Measurements from ENCODE around the gene HS3ST3A1.

The HS3ST3A1 gene

GRCh38 chr17:13587487-13588338, 14.0 kb downstream of the HS3ST3A1 start:
- no peak for DNase-seq (ENCODE audit: low read depth)
- no peak overlapping the region for H3K4me3 ChIP-seq (ENCODE audit: low read length)
- TF ChIP-seq CTCF (conservative IDR thresholded peaks at IDR 0.05; ENCODE audit: low read depth, low read length): no peak

GRCh38 chr17:13584701-13585080, 17.0 kb downstream of the HS3ST3A1 start:
- no peak for TF ChIP-seq CTCF (conservative IDR thresholded peaks at IDR 0.05; ENCODE audit: low read depth, low read length)
- no peak for DNase-seq (ENCODE audit: low read depth)
- no peak overlapping the region for H3K4me3 ChIP-seq (ENCODE audit: low read length)

- no peak for DNase-seq (ENCODE audit: low read depth)
- TF ChIP-seq CTCF (conservative IDR thresholded peaks at IDR 0.05; ENCODE audit: low read depth, low read length): no peak
- no peak overlapping the region for H3K4me3 ChIP-seq (ENCODE audit: low read length)
Observed at GRCh38 chr17:13583996-13584700, 17.6 kb downstream of the HS3ST3A1 start.

GRCh38 chr17:13582776-13583547, 18.8 kb downstream of the HS3ST3A1 start:
- no peak overlapping the region for H3K4me3 ChIP-seq (ENCODE audit: low read length)
- DNase-seq (ENCODE audit: low read depth): no peak
- no peak for TF ChIP-seq CTCF (conservative IDR thresholded peaks at IDR 0.05; ENCODE audit: low read depth, low read length)

GRCh38 chr17:13581925-13582324, 19.8 kb downstream of the HS3ST3A1 start:
- H3K4me3 ChIP-seq (ENCODE audit: low read length): no peak overlapping the region
- no peak for DNase-seq (ENCODE audit: low read depth)
- TF ChIP-seq CTCF (conservative IDR thresholded peaks at IDR 0.05; ENCODE audit: low read depth, low read length): no peak

GRCh38 chr17:13580790-13581189, 20.9 kb downstream of the HS3ST3A1 start:
- no peak for TF ChIP-seq CTCF (conservative IDR thresholded peaks at IDR 0.05; ENCODE audit: low read depth, low read length)
- no peak for DNase-seq (ENCODE audit: low read depth)
- no peak overlapping the region for H3K4me3 ChIP-seq (ENCODE audit: low read length)

Data from retinal pigment epithelial cell (primary cell).